ENCODE data around the gene GLRX3.
"Not testable (repeated sequence)": the region's sequence is repeated elsewhere in the genome, so short reads cannot be mapped to it uniquely, and the experiment has no call there.

Gene GLRX3

DNA sequence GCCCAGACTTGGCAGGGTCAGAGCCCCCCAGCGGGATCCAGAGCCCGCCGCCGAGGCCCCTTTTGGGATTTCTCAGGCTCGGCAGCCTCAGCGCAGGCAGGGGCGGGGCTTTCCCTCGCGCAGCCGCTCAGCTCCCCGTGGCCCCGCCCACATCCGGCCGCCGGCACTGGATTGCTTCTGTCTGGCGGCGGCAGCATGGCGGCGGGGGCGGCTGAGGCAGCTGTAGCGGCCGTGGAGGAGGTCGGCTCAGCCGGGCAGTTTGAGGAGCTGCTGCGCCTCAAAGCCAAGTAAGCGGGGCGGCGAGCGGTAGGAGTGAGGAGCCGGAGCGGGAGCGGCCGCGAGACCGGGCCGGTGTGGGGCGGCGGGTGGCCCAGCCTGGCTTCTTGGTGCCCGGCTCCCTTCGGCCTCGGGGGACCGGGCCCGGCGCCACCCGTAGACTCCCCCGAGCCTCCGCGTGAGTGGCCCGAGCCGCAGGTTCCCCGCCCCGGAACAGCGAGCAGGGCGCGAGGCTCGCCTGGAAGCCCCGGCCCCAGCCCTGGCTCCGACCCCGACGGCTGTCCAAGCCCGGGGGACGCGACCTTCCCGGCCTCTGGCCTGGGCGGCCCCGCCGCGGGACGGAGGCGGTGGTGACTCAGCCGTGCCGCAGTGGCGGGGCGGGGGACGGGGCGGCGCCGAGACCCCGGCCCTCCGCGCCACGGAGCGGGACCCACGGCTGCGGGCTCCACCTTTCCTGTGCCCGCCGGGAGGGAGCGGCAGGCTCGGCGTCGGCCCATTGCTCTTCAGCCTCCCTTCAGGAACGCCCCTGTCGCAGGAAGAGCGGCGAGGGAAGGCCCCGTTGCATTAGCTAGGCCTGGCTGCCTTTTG is at the start of gene GLRX3:
GLRX3 (plus strand) TSS at position 166 of the 864 bp plus-strand sequence; CDS start at position 196, 30 bp downstream.
- peak; percentile 84 for DNase-seq (ENCODE audit: low spot score)

- not testable (repeated sequence) for DNase-seq (ENCODE audit: low spot score)
Measured at GRCh38 chr10:130090565-130090964, 45.6 kb upstream of the GLRX3 start.

GRCh38 chr10:130099344-130099743 is 36.8 kb upstream of the GLRX3 start:
- no peak for DNase-seq (ENCODE audit: low spot score)

DNA sequence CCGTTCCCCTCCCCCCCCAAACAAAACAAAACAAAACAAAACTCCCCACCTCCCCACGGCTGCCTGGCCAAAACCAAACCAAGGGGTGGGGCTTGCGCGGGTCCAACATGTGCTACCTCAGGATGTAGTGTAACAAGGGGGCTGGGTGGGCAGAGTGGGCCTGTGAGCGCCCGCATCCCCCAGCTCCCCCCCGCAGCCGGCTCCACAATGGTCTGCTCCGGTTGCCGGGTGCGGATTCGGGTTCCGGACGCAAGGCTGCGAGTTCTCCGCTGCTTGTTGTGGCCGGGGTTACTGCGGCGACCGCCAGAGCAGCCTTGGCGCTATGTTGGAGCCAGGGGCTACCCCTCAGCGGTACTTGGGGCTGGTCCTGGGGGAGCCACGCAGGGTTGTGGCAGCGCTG is 30.5 kb upstream of the GLRX3 start:
- DNase-seq (ENCODE audit: low spot score) = no peak

- DNase-seq (ENCODE audit: low spot score) = not testable (repeated sequence)
Measured at GRCh38 chr10:130108146-130108545, 28.0 kb upstream of the GLRX3 start.

GRCh38 chr10:130108934-130109604 is 27.1 kb upstream of the GLRX3 start:
- DNase-seq (ENCODE audit: low spot score) = no peak

DNA sequence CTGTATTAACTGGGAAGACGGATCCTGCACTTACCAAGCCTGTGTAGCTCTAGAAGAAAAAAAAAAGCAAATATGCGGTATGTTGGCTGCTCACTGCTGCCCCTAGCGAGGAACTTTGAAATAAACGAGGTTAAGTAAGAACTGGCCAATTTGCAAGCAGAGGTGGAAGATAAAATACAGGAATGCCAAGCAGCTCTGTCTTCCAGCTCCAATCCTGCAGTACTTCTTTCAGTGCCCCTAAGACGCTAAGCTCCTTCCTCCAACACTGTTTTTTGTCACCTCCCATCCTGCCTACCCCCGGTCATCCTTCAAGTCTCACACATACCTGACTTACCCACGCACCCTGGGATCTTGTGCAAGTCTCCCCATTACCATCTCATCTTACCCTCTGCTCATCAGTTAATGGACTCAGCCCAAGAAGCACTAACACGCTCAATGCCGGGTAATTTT is 26.4 kb upstream of the GLRX3 start:
- DNase-seq (ENCODE audit: low spot score) = peak; percentile 84

DNA sequence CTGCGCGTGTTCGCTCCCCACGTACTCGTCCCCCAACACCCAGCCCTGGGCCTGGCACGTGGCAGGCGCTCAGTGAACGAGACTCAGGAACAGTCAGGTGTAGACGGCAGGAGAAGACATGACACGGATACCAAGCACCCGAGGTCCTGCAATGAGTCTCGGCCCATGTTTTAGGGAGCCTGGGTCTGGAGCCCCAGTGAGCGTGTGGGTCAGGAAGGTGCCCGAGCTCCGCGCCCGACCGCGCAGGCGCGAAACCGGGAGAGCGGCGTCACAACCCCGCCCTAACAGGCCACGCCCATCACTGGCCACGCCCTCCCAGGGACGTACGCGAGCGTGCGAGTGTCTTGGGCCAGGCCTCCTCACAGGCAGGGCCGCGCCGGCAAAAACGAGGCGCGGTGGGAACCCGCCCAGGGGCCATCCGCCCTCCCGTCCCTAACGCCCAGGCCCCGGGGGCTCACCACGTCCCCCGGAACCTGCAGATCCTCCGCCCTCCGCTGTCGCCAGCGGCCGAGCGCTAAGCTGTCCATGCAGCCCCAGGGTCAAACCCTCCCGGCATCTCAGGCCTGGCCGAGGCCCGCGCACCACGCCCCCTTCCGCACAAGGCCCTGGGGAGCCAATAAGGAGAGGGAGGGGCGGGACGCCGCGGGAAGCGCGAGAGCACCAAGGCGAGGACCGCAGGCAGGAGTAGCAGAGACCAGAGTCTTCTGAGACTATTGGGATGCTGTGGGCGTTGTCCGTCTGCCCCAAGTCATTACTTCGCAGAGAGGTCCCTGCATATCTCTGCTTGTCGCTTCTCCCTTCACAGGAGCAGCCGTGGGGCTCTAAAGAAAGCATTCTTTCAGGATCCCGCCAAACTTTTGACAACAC is 25.7 kb upstream of the GLRX3 start, which contains the start of gene C10orf143:
C10orf143 (minus strand) TSS at position 585 of the 867 bp plus-strand sequence; CDS start at position 527, 58 bp downstream.
- DNase-seq (ENCODE audit: low spot score) = peak; percentile 96

DNA sequence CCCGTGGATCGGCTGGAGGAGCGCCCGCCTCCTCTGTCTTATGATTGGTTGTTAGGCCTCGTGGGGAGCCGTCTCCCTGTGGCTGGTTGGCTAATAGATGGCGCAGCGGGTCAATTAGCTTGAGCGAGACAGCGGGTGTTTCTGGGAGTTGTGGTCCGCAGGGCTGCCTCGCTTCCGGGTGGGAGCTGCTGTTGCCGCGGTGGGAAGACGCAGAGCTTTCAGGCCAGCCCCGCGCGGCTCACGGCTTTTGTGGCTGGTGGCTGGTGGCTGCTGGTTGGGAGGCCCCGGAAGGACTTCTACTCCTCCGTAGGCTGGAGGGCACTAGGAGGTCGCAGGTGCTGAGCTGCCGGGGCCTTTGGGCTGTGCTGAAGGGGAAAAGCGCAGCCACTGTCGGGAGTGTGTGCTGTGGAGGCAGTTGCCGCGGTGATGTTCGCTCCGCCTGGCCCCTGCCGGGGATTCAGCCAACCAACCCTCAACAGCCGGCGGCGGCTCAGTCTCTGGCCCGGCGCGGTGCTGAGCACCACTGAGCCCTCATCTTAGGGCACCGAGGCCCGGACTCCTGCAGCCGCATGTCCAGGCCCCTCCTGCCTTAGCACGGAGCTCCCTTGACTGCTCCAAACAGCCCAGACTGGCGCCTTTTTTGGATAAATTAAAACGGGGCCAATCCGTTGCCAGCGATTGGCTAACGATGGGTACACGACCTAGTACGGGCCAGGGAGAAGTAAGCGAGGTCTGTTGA is 24.9 kb upstream of the GLRX3 start:
- DNase-seq (ENCODE audit: low spot score) = peak; percentile 97

- no peak for DNase-seq (ENCODE audit: low spot score)
Measured at GRCh38 chr10:130111852-130112180, 24.4 kb upstream of the GLRX3 start.

- DNase-seq (ENCODE audit: low spot score) = no peak
Measured at GRCh38 chr10:130112821-130113220, 23.4 kb upstream of the GLRX3 start.

- not testable (repeated sequence) for DNase-seq (ENCODE audit: low spot score)
Measured at GRCh38 chr10:130116942-130117341, 19.2 kb upstream of the GLRX3 start.

GRCh38 chr10:130117535-130117934 is 18.7 kb upstream of the GLRX3 start:
- DNase-seq (ENCODE audit: low spot score) = not testable (repeated sequence)

DNA sequence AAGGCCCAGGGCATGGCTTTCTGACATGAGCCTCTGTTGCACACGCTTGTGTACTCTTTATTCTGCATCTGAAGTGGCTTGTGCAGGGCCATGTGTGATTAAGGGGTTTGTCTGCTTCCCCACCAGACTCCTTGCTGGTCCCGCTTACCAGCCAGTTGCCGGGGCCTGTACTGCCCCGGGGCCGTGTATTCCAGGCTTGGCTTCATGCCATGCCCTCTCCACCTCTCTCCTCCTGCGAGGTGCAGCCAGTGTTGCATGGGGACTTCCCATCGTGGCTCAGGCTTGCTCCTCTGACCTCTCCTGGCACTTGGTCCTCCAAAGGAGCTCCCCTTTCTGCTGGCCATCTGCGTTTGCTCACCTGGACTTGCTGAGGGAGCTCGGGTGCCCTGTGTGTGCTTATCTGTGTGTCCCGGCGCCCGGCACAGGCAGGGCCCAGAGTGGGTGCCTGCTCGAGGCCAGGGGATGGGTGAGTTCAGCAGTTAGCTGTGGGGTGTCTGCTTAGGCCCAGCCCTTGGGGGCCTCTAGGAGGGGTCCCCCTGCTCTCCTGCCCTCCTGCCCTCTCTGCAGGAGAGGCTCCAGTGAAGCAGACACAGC is 14.6 kb upstream of the GLRX3 start:
- DNase-seq (ENCODE audit: low spot score) = no peak

DNA sequence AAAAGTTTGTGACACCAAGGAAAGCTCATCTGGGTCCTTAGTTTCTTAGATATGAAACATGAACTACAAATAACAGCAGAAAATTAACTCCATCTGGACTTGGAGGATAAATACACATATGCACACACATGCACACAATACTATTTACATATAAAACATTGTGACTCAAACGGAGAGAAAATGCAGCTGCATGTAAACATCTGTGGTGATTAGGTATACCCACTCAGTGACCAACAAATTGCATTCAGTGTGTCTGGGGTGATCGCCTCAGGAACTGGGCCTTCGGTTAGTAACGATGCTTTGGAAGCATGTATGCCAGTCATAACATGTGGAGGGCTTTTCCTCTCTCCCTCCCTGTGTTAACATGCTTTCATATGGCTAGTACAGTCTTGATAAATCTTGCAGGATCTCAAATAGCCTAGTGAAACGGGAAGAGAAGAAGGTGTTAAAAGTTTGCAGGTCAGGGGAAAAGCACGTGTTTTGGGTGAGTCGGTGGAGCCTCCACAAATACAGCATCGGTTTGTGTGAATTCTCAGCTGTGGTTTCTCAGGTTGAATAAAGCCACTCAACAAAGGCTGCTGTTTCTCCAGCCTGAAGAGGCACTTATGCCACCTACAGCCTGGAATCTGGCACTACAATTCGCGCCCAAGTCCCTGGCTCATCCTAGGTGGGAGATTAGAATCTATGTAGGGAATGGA is 8.7 kb upstream of the GLRX3 start:
- peak; percentile 78 for DNase-seq (ENCODE audit: low spot score)

GRCh38 chr10:130128062-130128781 is 8.0 kb upstream of the GLRX3 start:
- no peak for DNase-seq (ENCODE audit: low spot score)

DNA sequence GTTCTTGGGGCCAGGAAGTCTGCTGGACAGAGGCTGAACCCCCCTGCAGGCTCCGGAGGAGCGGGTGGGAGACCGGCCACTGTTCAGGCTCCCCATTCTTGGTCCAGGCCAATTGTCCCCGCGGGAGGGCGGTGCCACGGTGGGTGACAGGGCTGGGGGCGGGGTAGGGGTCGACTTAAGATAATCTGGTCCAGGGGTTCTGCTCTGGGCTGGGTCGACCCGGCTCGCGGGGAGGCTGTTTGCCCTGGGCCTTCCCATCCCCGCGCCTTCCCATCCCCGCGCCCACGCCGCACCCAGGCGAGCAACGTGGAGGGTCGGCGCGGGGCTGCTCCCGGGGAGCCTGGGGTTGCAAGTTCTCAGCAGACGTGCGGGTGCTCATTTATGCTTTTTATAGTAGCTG is 7.3 kb upstream of the GLRX3 start:
- DNase-seq (ENCODE audit: low spot score) = no peak

DNA sequence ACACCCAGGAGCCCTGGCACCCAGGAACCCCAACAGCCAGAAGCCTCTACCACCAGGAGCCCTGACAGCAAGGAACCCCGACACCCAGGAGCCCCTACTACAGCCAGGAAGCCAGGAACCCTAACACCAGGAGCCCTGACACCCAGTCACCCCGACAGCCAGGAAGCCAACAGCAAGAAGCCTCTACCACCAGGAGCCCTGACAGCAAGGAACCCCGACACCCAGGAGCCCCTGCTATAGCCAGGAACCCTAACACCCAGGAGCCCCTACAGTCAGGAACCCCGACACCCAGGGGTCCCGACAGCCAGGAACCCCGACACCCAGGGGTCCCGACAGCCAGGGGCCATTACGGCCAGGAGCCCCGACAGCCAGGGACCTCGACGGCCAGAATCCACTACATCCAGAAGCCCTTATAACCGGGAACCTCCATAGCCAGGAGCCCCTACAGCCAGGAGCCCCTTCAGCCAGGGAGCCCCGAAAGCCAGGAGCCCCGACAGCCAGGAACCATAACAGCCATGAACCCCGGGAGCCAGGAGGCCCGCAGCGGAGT is 440 bp upstream of the GLRX3 start:
- no peak for DNase-seq (ENCODE audit: low spot score)

GRCh38 chr10:130137090-130137448 is 878 bp downstream of the GLRX3 start:
- peak; percentile 54 for DNase-seq (ENCODE audit: low spot score)
